K562 (cell line): Measurements from ENCODE around the gene CTNNB1. TPM values are rescaled to one million over a fixed set of nuclear protein-coding genes. Genes with fewer than 3 reads are reported as not detected.

ENCODE experiments used
- ATAC-seq: fragments of 200-7000 bp; cut with Tn5 transposase; 3 replicates; pipeline ENCODE4 v1.9.1; 2020; ENCODE audit warnings: moderate library complexity
- BruUV-seq: library from RNA; stranded (reverse); fragments of 400-500 nt; replicated peaks from 2 replicates; lab custom pipeline; 2021; lab: Mats Ljungman, UMichigan
- CTCF ChIA-PET: fragments of 300-600 bp; formaldehyde crosslinking; extraction: SDS; loops from one replicate; lab custom pipeline; 2021; ENCODE audit warnings: low intra/inter-chr PET ratio; lab: Yijun Ruan, JAX
- POLR2A ChIA-PET: fragments of 300-600, 350-650 bp; sonication (Branson Sonifier 250); formaldehyde crosslinking; extraction: SDS; loops from one replicate; lab custom pipeline; 2021; ENCODE audit warnings: antibody characterized with exemption, inconsistent platforms; lab: Yijun Ruan, JAX
- DNase-seq, 4 experiments: peaks; one replicate each; pipeline versions ENCODE4 v3.0.0 to v3.0.0-alpha.2; 2011 to 2018; ENCODE audit warnings: low spot score in 3 of 4, mixed read lengths in 3 of 4; ENCODE audit errors: extremely low read depth in 1 of 4
- FAIRE-seq: peaks from 2 replicates; lab custom pipeline; 2011; peaks lifted over from hg19 to GRCh38; lab: Jason Lieb, UNC
- H2AFZ ChIP-seq: 2 replicates; pipeline ENCODE4 v1.6.0; 2011; ENCODE audit warnings: low read depth, low read length, control low read depth, inconsistent platforms
- H3K27ac ChIP-seq: fragments of 200-600 bp; 3 replicates; pipeline ENCODE4 v1.8.0; 2011; ENCODE audit warnings: low read depth, mild to moderate bottlenecking, control low read depth, inconsistent platforms, low read length, moderate library complexity, mixed read lengths; ENCODE audit errors: extremely low read depth
- H3K27me3 ChIP-seq, 2 experiments: fragments of 300-600 bp in 1 of 2; 2 replicates in 1 of 2; 3 replicates in 1 of 2; pipeline versions ENCODE4 v1.6.0 to v1.8.0; 2011; ENCODE audit warnings: inconsistent platforms in 2 of 2, low read length in 2 of 2, mild to moderate bottlenecking in 1 of 2, mixed read lengths in 1 of 2, moderate library complexity in 1 of 2; ENCODE audit not compliant: control insufficient read depth in 2 of 2, insufficient read depth in 2 of 2
- H3K36me3 ChIP-seq: fragments of 300-600 bp; 3 replicates; pipeline ENCODE4 v1.8.0; 2011; ENCODE audit warnings: mild to moderate bottlenecking, low read length, inconsistent platforms; ENCODE audit not compliant: control insufficient read depth, insufficient read depth
- H3K4me1 ChIP-seq, 2 experiments: fragments of 200-600 bp in 1 of 2; replicated peaks in 1 of 2; 2 replicates in 1 of 2; 3 replicates in 1 of 2; pipeline versions ENCODE4 v1.5.1 to v1.8.0; 2011; ENCODE audit warnings: inconsistent platforms in 2 of 2, low read length in 2 of 2, mild to moderate bottlenecking in 1 of 2, mixed read lengths in 1 of 2, moderate library complexity in 1 of 2; ENCODE audit not compliant: control insufficient read depth in 2 of 2, insufficient read depth in 2 of 2
- H3K4me2 ChIP-seq: 2 replicates; pipeline ENCODE4 v1.6.1; 2011; ENCODE audit warnings: low read length, control low read depth, inconsistent platforms, mixed read lengths; ENCODE audit not compliant: insufficient read depth
- H3K4me3 ChIP-seq: fragments of 200-600 bp; sonication (generic), shearing (Covaris generic); 2 replicates; pipeline ENCODE4 v1.5.1; 2016; ENCODE audit warnings: control low read depth, inconsistent platforms
- H3K79me2 ChIP-seq: fragments of 200-600 bp; 3 replicates; pipeline ENCODE4 v1.8.0; 2011; ENCODE audit warnings: low read length, inconsistent platforms; ENCODE audit not compliant: control insufficient read depth, insufficient read depth
- H3K9ac ChIP-seq, 2 experiments: 2 replicates each; pipeline versions ENCODE4 v1.6.0 to v1.6.1; 2011; ENCODE audit warnings: low read depth in 2 of 2, low read length in 2 of 2, control low read depth in 1 of 2, inconsistent platforms in 1 of 2, mild to moderate bottlenecking in 1 of 2, mixed read lengths in 1 of 2; ENCODE audit not compliant: insufficient read depth in 1 of 2
- H3K9me1 ChIP-seq: one replicate; pipeline ENCODE4 v1.6.0; 2011; ENCODE audit warnings: inconsistent platforms, mild to moderate bottlenecking, low read length, moderate library complexity; ENCODE audit not compliant: control insufficient read depth, insufficient read depth
- H3K9me3 ChIP-seq: replicated peaks from 2 replicates; pipeline ENCODE4 v1.5.1; 2011; ENCODE audit warnings: low read depth, low read length, inconsistent platforms; ENCODE audit not compliant: control insufficient read depth, insufficient read depth
- H4K20me1 ChIP-seq: replicated peaks from 2 replicates; pipeline ENCODE4 v1.6.1; 2011; ENCODE audit warnings: low read length, inconsistent platforms, mixed read lengths; ENCODE audit not compliant: control insufficient read depth, insufficient read depth
- ERF ChIP-seq: fragments of 450-650 bp; formaldehyde crosslinking; IDR thresholded peaks from 2 replicates; pipeline ENCODE4 v1.4.0; 2020; ENCODE audit warnings: mild to moderate bottlenecking, mixed read lengths
- MAZ ChIP-seq, 2 experiments: fragments of 450-650 bp in 1 of 2; sonication (generic) in 1 of 2; formaldehyde crosslinking; IDR thresholded peaks in 1 of 2; conservative IDR thresholded peaks in 1 of 2; 2 replicates each; pipeline versions ENCODE4 v1.4.0 to v1.5.0; 2020; ENCODE audit warnings: mild to moderate bottlenecking in 1 of 2, missing genetic modification reagents in 1 of 2
- POLR2A ChIP-seq: fragments of 450-650 bp; conservative IDR thresholded peaks from 2 replicates; pipeline ENCODE4 v1.6.1; 2016
- POLR2AphosphoS2 ChIP-seq: IDR thresholded peaks from 2 replicates; pipeline ENCODE4 v1.6.1; 2012; ENCODE audit warnings: low read length, improper control_type of control experiment
- POLR2B ChIP-seq: fragments of 450-650 bp; IDR thresholded peaks from 2 replicates; pipeline ENCODE4 v1.6.1; 2018; ENCODE audit warnings: low read depth; ENCODE audit not compliant: partially characterized antibody
- RHOXF2B ChIP-seq: fragments of 250-450 bp; sonication (Bioruptor Pico); conservative IDR thresholded peaks from 2 replicates; pipeline ENCODE4 v1.5.1; 2021
- SUPT5H ChIP-seq: fragments of 450-650 bp; IDR thresholded peaks from 2 replicates; pipeline ENCODE4 v1.6.1; 2016
- ZBTB17 ChIP-seq: fragments of 450-650 bp; formaldehyde crosslinking; IDR thresholded peaks from 2 replicates; pipeline ENCODE4 v1.4.0; 2020; ENCODE audit warnings: mild to moderate bottlenecking
- ZBTB8A ChIP-seq: fragments of 450-650 bp; IDR thresholded peaks from 2 replicates; pipeline ENCODE4 v1.6.1; 2018; ENCODE audit warnings: mild to moderate bottlenecking, moderate library complexity; ENCODE audit not compliant: partially characterized antibody
- ZNF778 ChIP-seq: fragments of 450-650 bp; formaldehyde crosslinking; IDR thresholded peaks from 2 replicates; pipeline ENCODE4 v1.4.0; 2020; ENCODE audit warnings: mild to moderate bottlenecking, moderate library complexity
- WGBS: fragments of 100-300 bp; shearing (Covaris generic); methylation state at CpG from one replicate; pipeline ENCODE4 v1.1.6; 2016; ENCODE audit warnings: low coverage, mixed read lengths; ENCODE audit not compliant: insufficient coverage; ENCODE audit errors: missing lambda C conversion rate; 5-methylcytosine and 5-hydroxymethylcytosine counted together
- in situ Hi-C: fragments of 300-500 bp; cut with MboI; formaldehyde crosslinking; loops from 4 replicates; pipeline ENCODE4 v1.15.0; 2018; ENCODE audit warnings: inconsistent platforms, mixed read lengths
- intact Hi-C: fragments of 100-400 bp; cut with micrococcal nuclease; formaldehyde crosslinking; loops from 2 replicates; pipeline ENCODE4 v1.14.2; 2022
- polyA plus RNA-seq, 8 experiments: library from polyadenylated mRNA; depleted of rRNA in 4 of 8; stranded (reverse) in 5 of 8; unstranded in 3 of 8; fragments of >200 nt; fragmentation: Nextera tagmentation in 2 of 8; fragmentation: Illumina TruSeq in 1 of 8; extraction: Ambion mirVana in 2 of 8; extraction: Trizol in 1 of 8; gene quantifications; 2 replicates each; pipeline versions ENCODE4 v1.2.1 to v1.2.3, GENCODE V29; 2011 to 2014; ENCODE audit warnings: inconsistent platforms in 1 of 8, missing spikeins in 1 of 8
- total RNA-seq, 7 experiments: library from RNA; depleted of rRNA in 6 of 7; stranded (reverse); fragments of >200 nt in 6 of 7; fragmentation: Illumina TruSeq in 2 of 7; extraction: Trizol in 2 of 7; gene quantifications; 2 replicates each; pipeline versions ENCODE4 v1.2.1 to v1.2.3, GENCODE V29; 2011 to 2021; ENCODE audit warnings: low replicate concordance in 1 of 7

Gene CTNNB1
- total and polyA plus RNA-seq, 9 of the 15 experiments (the other 6 are each of a cell fraction or from before 2014, with no cell fraction given) = 44.3 to 193 (median 154) TPM

DNA sequence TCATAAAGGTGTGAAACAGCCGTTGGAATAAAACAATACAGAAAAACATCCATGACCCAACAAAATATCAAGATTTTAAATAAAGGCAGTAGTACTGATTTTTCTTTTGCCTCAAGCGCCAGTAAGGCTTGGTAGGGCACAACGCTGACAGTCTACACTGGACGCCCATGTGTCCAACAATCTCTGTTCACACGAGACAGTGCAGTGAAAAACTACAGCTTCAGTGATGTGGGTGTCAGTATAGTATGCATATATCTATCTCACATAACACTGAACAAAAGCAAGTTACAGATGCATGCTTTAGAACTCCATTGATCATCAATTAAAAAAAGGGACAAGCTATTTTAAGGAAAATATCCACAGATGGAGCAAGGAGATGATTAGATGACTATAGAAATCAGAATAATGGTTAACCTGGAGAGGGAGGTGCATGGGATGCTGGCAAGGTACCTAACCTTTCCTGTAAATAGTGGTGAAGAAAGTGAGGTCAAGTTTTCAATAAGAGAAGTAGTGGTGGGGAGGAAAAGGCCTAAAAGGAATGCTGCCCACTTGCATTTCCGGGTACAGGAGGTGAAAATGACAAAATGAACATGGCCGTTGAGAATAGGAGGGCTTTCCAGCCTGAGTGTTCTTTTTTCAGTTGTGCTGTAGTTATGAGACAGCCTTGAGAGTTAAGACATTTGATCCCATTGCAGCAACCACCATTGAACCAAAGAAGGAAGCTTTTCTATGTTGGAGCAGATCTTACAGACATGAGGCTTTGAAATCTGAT lies 42.7 kb downstream of the CTNNB1 start:
- TF ChIP-seq RHOXF2B (CRISPR knock-in tag) = no peak
- no peak for TF ChIP-seq ZNF778 (CRISPR knock-in tag)
- 0 out of 2 replicates have a peak, but pooled peaks have one; percentile 47 for TF ChIP-seq POLR2AphosphoS2
- TF ChIP-seq POLR2A = peak; percentile 41; the same call in 1 of the 2 replicates
- TF ChIP-seq POLR2B = peak; percentile 54
- peak; percentile 71 for TF ChIP-seq SUPT5H
- TF ChIP-seq ZBTB8A = no peak
- 0 out of 4 replicates have a peak, but pooled peaks of 1 of the 2 experiments have one; percentile 14 for TF ChIP-seq MAZ (CRISPR knock-in tag; conservative IDR thresholded peaks at IDR 0.05 in 1 of 2, IDR thresholded peaks at IDR 0.05 in 1 of 2)
- TF ChIP-seq ERF = 0 out of 2 replicates have a peak, but pooled peaks have one; percentile 59
- 0 out of 2 replicates have a peak, but pooled peaks have one; percentile 35 for TF ChIP-seq ZBTB17 (CRISPR knock-in tag)
- Histone ChIP-seq H3K27ac (no peak overlapping the region), H3K4me2 (no peak overlapping the region), H3K27me3 (peaks cover 0 to 7% of the 10 kb centered on the region in 2 experiments; a peak in 1 of 5 replicates), H2AFZ (no peak overlapping the region), H3K79me2 (no peaks in the 10 kb centered on the region), H3K4me1 (no peaks in the 10 kb centered on the region), H3K9ac (no peak overlapping the region), H3K36me3 (peaks cover 42% of the 10 kb centered on the region), H3K9me3 (no peaks in the 10 kb centered on the region), H3K4me3 (no peak overlapping the region), H3K9me1 (no peaks in the 10 kb centered on the region), H4K20me1 (0 out of 2 replicates have a peak, but pooled peaks cover 4% of the 10 kb centered on the region)
- ATAC-seq (0 out of 3 replicates have a peak, but pooled peaks have one; percentile 11), DNase-seq (no peak), FAIRE-seq (no peak)
- ChIA-PET CTCF (no interaction called here), POLR2A (interaction anchor here (0.6 to 1.7 kb wide), 3 partner anchors 9 to 915 kb away, joined by 3 to 7 read pairs (median 4); no protein-coding TSS in a partner anchor)
- 76% methylated on average over 7 of the region's 7 CpGs for WGBS
- intact Hi-C loops = no loop called here
- in situ Hi-C loops = no loop called here
- BruUV-seq = TSS peak; percentile 9
